ENCODE measurements around the gene ADAMTS15. TPM values are rescaled to one million over a fixed set of nuclear protein-coding genes. Genes with fewer than 3 reads are reported as not detected.
A peak's percentile ranks its signal among the peaks of the same experiment; 100 is the strongest.

The ADAMTS15 gene, protein sequence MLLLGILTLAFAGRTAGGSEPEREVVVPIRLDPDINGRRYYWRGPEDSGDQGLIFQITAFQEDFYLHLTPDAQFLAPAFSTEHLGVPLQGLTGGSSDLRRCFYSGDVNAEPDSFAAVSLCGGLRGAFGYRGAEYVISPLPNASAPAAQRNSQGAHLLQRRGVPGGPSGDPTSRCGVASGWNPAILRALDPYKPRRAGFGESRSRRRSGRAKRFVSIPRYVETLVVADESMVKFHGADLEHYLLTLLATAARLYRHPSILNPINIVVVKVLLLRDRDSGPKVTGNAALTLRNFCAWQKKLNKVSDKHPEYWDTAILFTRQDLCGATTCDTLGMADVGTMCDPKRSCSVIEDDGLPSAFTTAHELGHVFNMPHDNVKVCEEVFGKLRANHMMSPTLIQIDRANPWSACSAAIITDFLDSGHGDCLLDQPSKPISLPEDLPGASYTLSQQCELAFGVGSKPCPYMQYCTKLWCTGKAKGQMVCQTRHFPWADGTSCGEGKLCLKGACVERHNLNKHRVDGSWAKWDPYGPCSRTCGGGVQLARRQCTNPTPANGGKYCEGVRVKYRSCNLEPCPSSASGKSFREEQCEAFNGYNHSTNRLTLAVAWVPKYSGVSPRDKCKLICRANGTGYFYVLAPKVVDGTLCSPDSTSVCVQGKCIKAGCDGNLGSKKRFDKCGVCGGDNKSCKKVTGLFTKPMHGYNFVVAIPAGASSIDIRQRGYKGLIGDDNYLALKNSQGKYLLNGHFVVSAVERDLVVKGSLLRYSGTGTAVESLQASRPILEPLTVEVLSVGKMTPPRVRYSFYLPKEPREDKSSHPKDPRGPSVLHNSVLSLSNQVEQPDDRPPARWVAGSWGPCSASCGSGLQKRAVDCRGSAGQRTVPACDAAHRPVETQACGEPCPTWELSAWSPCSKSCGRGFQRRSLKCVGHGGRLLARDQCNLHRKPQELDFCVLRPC
- 10 to 100 TPM in 1 of 4 donors, 1 to 10 TPM in 3; 8.4 to 11.8 (median 9.5) TPM for total RNA-seq

DNA sequence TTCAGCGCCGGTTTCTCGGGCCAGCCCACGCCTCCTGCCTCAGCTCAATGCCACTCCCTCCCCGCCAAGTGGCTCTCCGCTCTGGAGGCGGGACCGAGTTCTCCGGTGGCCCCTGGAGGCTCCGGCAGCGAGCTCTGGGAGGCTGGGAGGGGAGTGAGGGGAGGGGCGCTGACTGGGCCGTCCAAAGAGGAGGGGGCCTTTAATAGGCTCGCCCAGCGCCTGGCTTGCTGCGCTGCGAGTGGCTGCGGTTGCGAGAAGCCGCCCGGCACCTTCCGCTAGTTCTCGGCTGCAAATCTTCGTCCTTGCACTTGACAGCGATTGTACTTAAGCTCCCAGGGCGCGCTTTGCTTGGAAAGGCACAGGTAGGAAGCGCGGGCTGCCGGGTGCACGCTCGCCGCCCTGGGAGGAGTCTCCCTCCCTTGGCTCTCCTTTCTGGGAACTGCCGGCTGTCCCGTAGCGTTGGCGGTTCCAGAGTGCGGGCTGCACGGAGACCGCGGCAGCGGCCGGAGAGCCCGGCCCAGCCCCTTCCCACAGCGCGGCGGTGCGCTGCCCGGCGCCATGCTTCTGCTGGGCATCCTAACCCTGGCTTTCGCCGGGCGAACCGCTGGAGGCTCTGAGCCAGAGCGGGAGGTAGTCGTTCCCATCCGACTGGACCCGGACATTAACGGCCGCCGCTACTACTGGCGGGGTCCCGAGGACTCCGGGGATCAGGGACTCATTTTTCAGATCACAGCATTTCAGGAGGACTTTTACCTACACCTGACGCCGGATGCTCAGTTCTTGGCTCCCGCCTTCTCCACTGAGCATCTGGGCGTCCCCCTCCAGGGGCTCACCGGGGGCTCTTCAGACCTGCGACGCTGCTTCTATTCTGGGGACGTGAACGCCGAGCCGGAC lies at the start of gene ADAMTS15:
ADAMTS15 (plus strand) TSS at position 230 of the 894 bp plus-strand sequence; CDS start at position 559, 329 bp downstream.
- no peaks in the 10 kb centered on the region for H3K36me3 ChIP-seq
- peak within 1 kb of the TSS; percentile 36 to 87 (median 82) for H3K27ac ChIP-seq
- peaks cover 19% of the 10 kb centered on the region for H3K27me3 ChIP-seq
- TF ChIP-seq POLR2AphosphoS5 (IDR thresholded peaks at IDR 0.05) (peak; percentile 66), EP300 (IDR thresholded peaks at IDR 0.05) (no peak), POLR2A (IDR thresholded peaks at IDR 0.05) (peak; percentile 67 to 68)
- TF ChIP-seq, protein P1, sequence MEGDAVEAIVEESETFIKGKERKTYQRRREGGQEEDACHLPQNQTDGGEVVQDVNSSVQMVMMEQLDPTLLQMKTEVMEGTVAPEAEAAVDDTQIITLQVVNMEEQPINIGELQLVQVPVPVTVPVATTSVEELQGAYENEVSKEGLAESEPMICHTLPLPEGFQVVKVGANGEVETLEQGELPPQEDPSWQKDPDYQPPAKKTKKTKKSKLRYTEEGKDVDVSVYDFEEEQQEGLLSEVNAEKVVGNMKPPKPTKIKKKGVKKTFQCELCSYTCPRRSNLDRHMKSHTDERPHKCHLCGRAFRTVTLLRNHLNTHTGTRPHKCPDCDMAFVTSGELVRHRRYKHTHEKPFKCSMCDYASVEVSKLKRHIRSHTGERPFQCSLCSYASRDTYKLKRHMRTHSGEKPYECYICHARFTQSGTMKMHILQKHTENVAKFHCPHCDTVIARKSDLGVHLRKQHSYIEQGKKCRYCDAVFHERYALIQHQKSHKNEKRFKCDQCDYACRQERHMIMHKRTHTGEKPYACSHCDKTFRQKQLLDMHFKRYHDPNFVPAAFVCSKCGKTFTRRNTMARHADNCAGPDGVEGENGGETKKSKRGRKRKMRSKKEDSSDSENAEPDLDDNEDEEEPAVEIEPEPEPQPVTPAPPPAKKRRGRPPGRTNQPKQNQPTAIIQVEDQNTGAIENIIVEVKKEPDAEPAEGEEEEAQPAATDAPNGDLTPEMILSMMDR (IDR thresholded peaks at IDR 0.05) = peak in 2 of 4 experiments; percentile 2 to 17
- peak within 1 kb of the TSS; percentile 45 to 63 for H3K4me3 ChIP-seq
- ATAC-seq = peak; percentile 82
- H3K9me3 ChIP-seq = no peaks in the 10 kb centered on the region
- 0% methylated on average over 4 of the region's 75 CpGs; no CpG with 5 or more reads in 1 of the 2 donors for WGBS, 2 donors (ENCODE audit: low coverage in 1 of 2)
- H3K4me1 ChIP-seq = peaks cover 0 to 59% (median 6%) of the 10 kb centered on the region in 3 donors

DNA sequence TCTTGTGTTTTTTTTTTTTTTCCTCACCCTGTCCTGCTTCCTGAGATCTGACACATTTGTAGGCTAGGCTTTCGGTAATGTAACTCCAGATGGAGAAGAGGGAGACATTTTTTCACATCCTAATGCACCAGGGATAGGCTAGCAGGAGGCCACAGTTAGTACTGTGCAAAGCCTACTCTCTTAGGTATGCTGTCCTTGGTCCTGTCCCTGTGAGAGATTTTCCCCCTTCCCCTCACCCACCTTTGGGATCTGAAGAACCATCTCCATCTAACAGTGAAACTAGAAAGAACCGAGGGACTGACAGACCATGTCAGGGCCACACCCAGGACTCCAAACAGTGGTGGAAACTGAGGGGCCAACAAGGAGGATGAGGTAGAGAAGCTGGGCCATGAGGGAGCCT lies 49.2 kb upstream of the ADAMTS15 start:
- H3K4me1 ChIP-seq = peaks cover 0 to 43% (median 22%) of the 10 kb centered on the region in 3 donors
- H3K27ac ChIP-seq = no peak overlapping the region
- no peak for TF ChIP-seq POLR2A (IDR thresholded peaks at IDR 0.05)
- TF ChIP-seq, protein P1 (IDR thresholded peaks at IDR 0.05) = no peak
- TF ChIP-seq EP300 (IDR thresholded peaks at IDR 0.05) = no peak
- no peak for TF ChIP-seq POLR2AphosphoS5 (IDR thresholded peaks at IDR 0.05)
- H3K4me3 ChIP-seq = no peak overlapping the region
- no peaks in the 10 kb centered on the region for H3K27me3 ChIP-seq
- no peaks in the 10 kb centered on the region for H3K9me3 ChIP-seq
- 88 to 100% methylated on average over 1 to 2 of the region's 2 CpGs for WGBS, 2 donors (ENCODE audit: low coverage in 1 of 2)
- H3K36me3 ChIP-seq = no peaks in the 10 kb centered on the region
- ATAC-seq = no peak

DNA sequence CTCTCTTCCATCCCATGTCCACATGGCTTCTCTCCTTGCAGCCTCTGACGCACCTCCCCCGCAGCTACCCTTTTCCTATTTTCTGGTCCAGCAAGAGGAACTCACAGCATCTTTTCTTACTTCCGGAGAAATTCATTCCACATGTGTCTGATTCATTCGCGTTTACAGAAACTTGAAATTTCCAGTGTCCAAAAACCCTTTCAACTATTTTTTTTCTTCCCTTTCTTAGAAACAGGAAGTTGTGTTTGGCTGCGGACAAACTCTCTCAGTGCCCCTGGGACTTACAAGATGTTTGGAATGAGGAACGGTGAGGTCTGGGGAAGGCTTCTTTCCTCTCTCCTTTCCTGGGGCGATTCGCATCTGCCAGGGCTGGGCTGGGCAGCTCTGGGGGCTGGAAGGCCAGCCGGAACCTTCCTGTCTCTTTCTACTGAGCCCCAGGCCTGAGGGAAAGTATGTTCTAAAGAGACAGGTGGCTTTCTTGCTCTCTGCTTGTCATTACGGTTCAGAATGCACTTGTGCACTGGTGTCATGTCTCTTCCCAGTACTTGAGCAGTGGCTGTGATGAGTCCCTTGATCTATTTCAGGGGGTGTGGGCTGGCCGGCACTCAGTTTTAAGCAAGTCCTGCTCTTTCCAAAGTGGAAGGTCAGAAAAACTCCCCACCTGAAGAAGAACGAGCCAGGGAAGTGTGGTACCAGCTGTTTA lies 47.5 kb upstream of the ADAMTS15 start:
- ATAC-seq = peak; percentile 14
- peaks cover 0 to 8% of the 10 kb centered on the region in 2 donors for H3K36me3 ChIP-seq
- no peaks in the 10 kb centered on the region for H3K9me3 ChIP-seq
- no peaks in the 10 kb centered on the region for H3K27me3 ChIP-seq
- no peak for TF ChIP-seq EP300 (IDR thresholded peaks at IDR 0.05)
- TF ChIP-seq, protein P1 (IDR thresholded peaks at IDR 0.05) = no peak
- TF ChIP-seq POLR2AphosphoS5 (IDR thresholded peaks at IDR 0.05) = no peak
- no peak for TF ChIP-seq POLR2A (IDR thresholded peaks at IDR 0.05)
- H3K27ac ChIP-seq = peak overlapping the region in 3 of 4 donors; percentile 29 to 84 (median 39)
- 29 to 49% methylated on average over 2 to 11 of the region's 13 CpGs for WGBS, 2 donors (ENCODE audit: low coverage in 1 of 2)
- H3K4me1 ChIP-seq = peaks cover 0 to 47% (median 22%) of the 10 kb centered on the region in 3 donors
- H3K4me3 ChIP-seq = no peak overlapping the region

DNA sequence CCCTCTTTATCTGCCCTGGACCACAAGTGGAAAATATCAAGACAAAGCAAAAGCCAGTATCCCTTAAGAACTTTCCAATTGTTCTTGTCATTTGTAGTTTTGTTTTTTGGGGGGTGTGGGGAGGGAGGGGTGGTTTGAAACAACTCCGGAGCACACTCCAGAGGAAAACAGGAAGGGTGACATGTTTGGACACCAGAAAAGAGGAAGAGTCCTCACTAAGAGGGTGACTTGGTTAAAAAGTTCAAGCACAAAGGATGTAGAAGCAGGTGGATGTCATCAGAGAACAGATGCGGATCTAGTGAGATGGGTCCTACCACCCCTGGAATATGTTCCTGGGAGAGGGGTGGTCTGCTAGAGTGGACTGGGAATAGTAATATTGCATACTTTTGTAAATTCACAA lies 45.9 kb upstream of the ADAMTS15 start:
- TF ChIP-seq, protein P1 (IDR thresholded peaks at IDR 0.05) = no peak
- TF ChIP-seq POLR2A (IDR thresholded peaks at IDR 0.05) (no peak), POLR2AphosphoS5 (IDR thresholded peaks at IDR 0.05) (no peak), EP300 (IDR thresholded peaks at IDR 0.05) (no peak)
- Histone ChIP-seq H3K4me3 (no peak overlapping the region), H3K36me3 (peaks cover 0 to 8% of the 10 kb centered on the region in 2 donors), H3K4me1 (peaks cover 0 to 47% (median 22%) of the 10 kb centered on the region in 3 donors), H3K27ac (peak overlapping the region; percentile 76 to 90 (median 84)), H3K9me3 (no peaks in the 10 kb centered on the region), H3K27me3 (no peaks in the 10 kb centered on the region)
- ATAC-seq = no peak
- WGBS, 2 donors (ENCODE audit: low coverage in 1 of 2) = 45 to 80% methylated on average over 1 to 2 of the region's 2 CpGs
